ENCODE data around the gene TUBB2B. TPM values are rescaled to one million over a fixed set of nuclear protein-coding genes. Genes with fewer than 3 reads are reported as not detected.
A peak's percentile ranks its signal among the peaks of the same experiment; 100 is the strongest.

TUBB2B gene
- total RNA-seq, 1 donor from 2014 or later = 144 TPM

- H3K27ac ChIP-seq (ENCODE audit: low read depth, low read length) = no peak overlapping the region
- FAIRE-seq (no peak), DNase-seq (ENCODE audit: low read depth) (peak; percentile 94)
These were observed 50.7 kb downstream of the TUBB2B start for GRCh38 chr6:3176562-3177355.

GRCh38 chr6:3175715-3176402 is 51.6 kb downstream of the TUBB2B start:
- FAIRE-seq (no peak), DNase-seq (ENCODE audit: low read depth) (no peak)
- H3K9me3 Mint-ChIP-seq (ENCODE audit: unreplicated experiment) = peaks cover 2% of the 10 kb centered on the region
- Histone ChIP-seq H2AFZ (ENCODE audit: low read depth, low read length) (no peak overlapping the region), H3K4me3 (ENCODE audit: insufficient read depth, low read depth, low read length) (no peak overlapping the region), H3K36me3 (ENCODE audit: insufficient read depth, low read length) (no peaks in the 10 kb centered on the region), H3K9me3 (ENCODE audit: insufficient read depth, low read depth, low read length) (no peaks in the 10 kb centered on the region), H3K27me3 (ENCODE audit: insufficient read depth, low read length) (no peaks in the 10 kb centered on the region), H3K27ac (ENCODE audit: low read depth, low read length) (no peak overlapping the region), H3K4me1 (ENCODE audit: insufficient read depth, low read length) (peaks cover 6% of the 10 kb centered on the region), H3K79me2 (ENCODE audit: insufficient read depth, low read length) (no peaks in the 10 kb centered on the region), H4K20me1 (ENCODE audit: insufficient read depth, low read length) (no peaks in the 10 kb centered on the region), H3K9ac (ENCODE audit: low read length) (no peak overlapping the region), H3K4me2 (ENCODE audit: low read length) (no peak overlapping the region)
- peaks cover 3% of the 10 kb centered on the region for H3K36me3 Mint-ChIP-seq (ENCODE audit: low read depth, unreplicated experiment)
- H3K4me3 Mint-ChIP-seq (ENCODE audit: unreplicated experiment) = no peak overlapping the region
- H3K4me1 Mint-ChIP-seq (ENCODE audit: low read depth, unreplicated experiment) = peaks cover 32% of the 10 kb centered on the region
- no peak for TF ChIP-seq EZH2 (IDR thresholded peaks at IDR 0.05; ENCODE audit: insufficient read depth, low read length)
- TF ChIP-seq CTCF (IDR thresholded peaks at IDR 0.05; ENCODE audit: insufficient read depth, low read depth, low read length) = no peak
- peak overlapping the region; percentile 20 for H3K27ac Mint-ChIP-seq (ENCODE audit: unreplicated experiment)
- H3K27me3 Mint-ChIP-seq (ENCODE audit: low read depth, unreplicated experiment) = peaks cover 3% of the 10 kb centered on the region

More at GRCh38 chr6:3176562-3177355, 50.7 kb downstream of the TUBB2B start:
- no peak overlapping the region for H3K4me3 Mint-ChIP-seq (ENCODE audit: unreplicated experiment)
- Histone ChIP-seq H2AFZ (ENCODE audit: low read depth, low read length) (no peak overlapping the region), H3K9me3 (ENCODE audit: insufficient read depth, low read depth, low read length) (no peaks in the 10 kb centered on the region), H3K4me2 (ENCODE audit: low read length) (no peak overlapping the region), H3K36me3 (ENCODE audit: insufficient read depth, low read length) (no peaks in the 10 kb centered on the region), H3K79me2 (ENCODE audit: insufficient read depth, low read length) (no peaks in the 10 kb centered on the region), H3K9ac (ENCODE audit: low read length) (no peak overlapping the region), H3K4me3 (ENCODE audit: insufficient read depth, low read depth, low read length) (no peak overlapping the region), H4K20me1 (ENCODE audit: insufficient read depth, low read length) (no peaks in the 10 kb centered on the region), H3K4me1 (ENCODE audit: insufficient read depth, low read length) (peaks cover 2% of the 10 kb centered on the region), H3K27me3 (ENCODE audit: insufficient read depth, low read length) (no peaks in the 10 kb centered on the region)
- peaks cover 3% of the 10 kb centered on the region for H3K27me3 Mint-ChIP-seq (ENCODE audit: low read depth, unreplicated experiment)
- TF ChIP-seq EZH2 (IDR thresholded peaks at IDR 0.05; ENCODE audit: insufficient read depth, low read length) (no peak), CTCF (IDR thresholded peaks at IDR 0.05; ENCODE audit: insufficient read depth, low read depth, low read length) (no peak)
- H3K4me1 Mint-ChIP-seq (ENCODE audit: low read depth, unreplicated experiment) = peaks cover 26% of the 10 kb centered on the region
- peaks cover 3% of the 10 kb centered on the region for H3K36me3 Mint-ChIP-seq (ENCODE audit: low read depth, unreplicated experiment)
- peak overlapping the region; percentile 87 for H3K27ac Mint-ChIP-seq (ENCODE audit: unreplicated experiment)
- H3K9me3 Mint-ChIP-seq (ENCODE audit: unreplicated experiment) = no peaks in the 10 kb centered on the region

Other genes starting within 250 kb of the TUBB2B start
- 9.4 and 12.4 TPM in 2 replicates for gene NQO2, start 227.8 kb downstream of the TUBB2B start, total RNA-seq
- gene RIPK1, start 159.2 kb downstream of the TUBB2B start, total RNA-seq = 21.9 and 23.4 TPM in 2 replicates
- 22.7 and 23.1 TPM in 2 replicates for gene BPHL, start 108.9 kb downstream of the TUBB2B start, total RNA-seq
- gene TUBB2A, start 70.1 kb downstream of the TUBB2B start, total RNA-seq = 390 and 401 TPM in 2 replicates
- gene PSMG4, start 31.3 kb upstream of the TUBB2B start, total RNA-seq = 22.2 and 23.4 TPM in 2 replicates
- 3.7 and 5.7 TPM in 2 replicates for gene SLC22A23, start 229.4 kb upstream of the TUBB2B start, total RNA-seq